Skeletal muscle satellite cell (primary cell): Measurements from ENCODE around the gene FKRP.

Experiments used
- H3K27me3 ChIP-seq: 2 replicates; pipeline ENCODE4 v1.7.0; 2013; ENCODE audit warnings: low read length; ENCODE audit not compliant: control insufficient read depth, insufficient read depth
- H3K36me3 ChIP-seq: 2 replicates; pipeline ENCODE4 v1.7.0; 2013; ENCODE audit warnings: mild to moderate bottlenecking, control low read depth, low read length; ENCODE audit not compliant: insufficient read depth
- H3K4me1 ChIP-seq: 2 replicates; pipeline ENCODE4 v1.7.0; 2013; ENCODE audit warnings: low read length; ENCODE audit not compliant: control insufficient read depth, insufficient read depth
- H3K4me2 ChIP-seq: 2 replicates; pipeline ENCODE4 v1.7.0; 2013; ENCODE audit warnings: mild to moderate bottlenecking, low read length
- H3K4me3 ChIP-seq: 2 replicates; pipeline ENCODE4 v1.7.0; 2013; ENCODE audit warnings: low read length
- H3K9ac ChIP-seq: 2 replicates; pipeline ENCODE4 v1.7.0; 2013; ENCODE audit warnings: mild to moderate bottlenecking, low read depth, low read length, moderate library complexity
- H3K9me3 ChIP-seq: replicated peaks from 2 replicates; pipeline ENCODE4 v1.7.0; 2013; ENCODE audit warnings: mild to moderate bottlenecking, control low read depth, low read length

FKRP gene

GRCh38 chr19:46785054-46785979, 39.5 kb downstream of the FKRP start:
- Histone ChIP-seq H3K9me3 (no peaks in the 10 kb centered on the region), H3K4me2 (peak overlapping the region; percentile 93), H3K9ac (peak overlapping the region; percentile 92), H3K4me3 (peak overlapping the region; percentile 84), H3K27me3 (no peaks in the 10 kb centered on the region), H3K4me1 (peaks cover 28% of the 10 kb centered on the region), H3K36me3 (peaks cover 27% of the 10 kb centered on the region)

GRCh38 chr19:46785980-46786235, 40.1 kb downstream of the FKRP start:
- Histone ChIP-seq H3K4me1 (peaks cover 27% of the 10 kb centered on the region), H3K36me3 (peaks cover 27% of the 10 kb centered on the region), H3K9ac (peak overlapping the region; percentile 92)

GRCh38 chr19:46786236-46787039, 40.6 kb downstream of the FKRP start:
- H3K36me3 ChIP-seq = peaks cover 27% of the 10 kb centered on the region
- peak overlapping the region; percentile 84 for H3K4me3 ChIP-seq
- no peaks in the 10 kb centered on the region for H3K9me3 ChIP-seq
- peaks cover 25% of the 10 kb centered on the region for H3K4me1 ChIP-seq
- peak overlapping the region; percentile 93 for H3K4me2 ChIP-seq
- no peaks in the 10 kb centered on the region for H3K27me3 ChIP-seq
- peak overlapping the region; percentile 92 for H3K9ac ChIP-seq

More at GRCh38 chr19:46785980-46786235, 40.1 kb downstream of the FKRP start:
- no peaks in the 10 kb centered on the region for H3K9me3 ChIP-seq
- H3K4me3 ChIP-seq = peak overlapping the region; percentile 84
- H3K4me2 ChIP-seq = peak overlapping the region; percentile 93
- no peaks in the 10 kb centered on the region for H3K27me3 ChIP-seq

- Histone ChIP-seq H3K36me3 (peaks cover 22% of the 10 kb centered on the region), H3K4me3 (peak overlapping the region; percentile 84), H3K27me3 (no peaks in the 10 kb centered on the region), H3K4me2 (peak overlapping the region; percentile 93), H3K4me1 (peaks cover 25% of the 10 kb centered on the region), H3K9ac (peak overlapping the region; percentile 92), H3K9me3 (no peaks in the 10 kb centered on the region)
These were observed 41.1 kb downstream of the FKRP start for GRCh38 chr19:46787040-46787330.

- Histone ChIP-seq H3K4me2 (peak overlapping the region; percentile 93), H3K4me1 (peaks cover 30% of the 10 kb centered on the region), H3K27me3 (no peaks in the 10 kb centered on the region), H3K9ac (peak overlapping the region; percentile 92), H3K36me3 (peaks cover 17% of the 10 kb centered on the region), H3K4me3 (peak overlapping the region; percentile 84), H3K9me3 (no peaks in the 10 kb centered on the region)
These were observed 41.7 kb downstream of the FKRP start for GRCh38 chr19:46787331-46788261.

- Histone ChIP-seq H3K36me3 (peaks cover 11% of the 10 kb centered on the region), H3K4me2 (peak within 1 kb of the TSS; percentile 93), H3K4me1 (peaks cover 37% of the 10 kb centered on the region), H3K27me3 (no peaks in the 10 kb centered on the region), H3K4me3 (peak within 1 kb of the TSS; percentile 84), H3K9ac (peak within 1 kb of the TSS; percentile 92), H3K9me3 (no peaks in the 10 kb centered on the region)
These were observed 42.6 kb downstream of the FKRP start, which contains the start of gene SLC1A5 for GRCh38 chr19:46788262-46788967. SLC1A5 (minus strand) TSS chr19:46788594; CDS start chr19:46787965, 629 bp downstream.

GRCh38 chr19:46788968-46789338, 43.1 kb downstream of the FKRP start:
- peaks cover 34% of the 10 kb centered on the region for H3K4me1 ChIP-seq
- H3K4me2 ChIP-seq = peak overlapping the region; percentile 37
- no peak overlapping the region for H3K4me3 ChIP-seq
- no peak overlapping the region for H3K9ac ChIP-seq
- H3K9me3 ChIP-seq = no peaks in the 10 kb centered on the region
- no peaks in the 10 kb centered on the region for H3K27me3 ChIP-seq
- peaks cover 5% of the 10 kb centered on the region for H3K36me3 ChIP-seq

GRCh38 chr19:46789371-46789770, 43.5 kb downstream of the FKRP start:
- Histone ChIP-seq H3K9me3 (no peaks in the 10 kb centered on the region), H3K27me3 (no peaks in the 10 kb centered on the region), H3K9ac (no peak overlapping the region), H3K36me3 (peaks cover 5% of the 10 kb centered on the region), H3K4me2 (no peak overlapping the region), H3K4me3 (no peak overlapping the region), H3K4me1 (peaks cover 30% of the 10 kb centered on the region)

GRCh38 chr19:46791944-46792343, 46.1 kb downstream of the FKRP start:
- no peaks in the 10 kb centered on the region for H3K9me3 ChIP-seq
- no peaks in the 10 kb centered on the region for H3K27me3 ChIP-seq
- H3K9ac ChIP-seq = no peak overlapping the region
- no peak overlapping the region for H3K4me3 ChIP-seq
- no peak overlapping the region for H3K4me2 ChIP-seq
- no peaks in the 10 kb centered on the region for H3K36me3 ChIP-seq
- H3K4me1 ChIP-seq = peaks cover 26% of the 10 kb centered on the region

GRCh38 chr19:46797881-46798280, 52.0 kb downstream of the FKRP start:
- Histone ChIP-seq H3K4me3 (no peak overlapping the region), H3K9me3 (no peaks in the 10 kb centered on the region), H3K36me3 (no peaks in the 10 kb centered on the region), H3K4me2 (no peak overlapping the region), H3K4me1 (peaks cover 18% of the 10 kb centered on the region), H3K27me3 (no peaks in the 10 kb centered on the region), H3K9ac (no peak overlapping the region)
